ENCODE measurements around the gene SPHK1.
A peak's percentile ranks its signal among the peaks of the same experiment; 100 is the strongest.

The SPHK1 gene

DNA sequence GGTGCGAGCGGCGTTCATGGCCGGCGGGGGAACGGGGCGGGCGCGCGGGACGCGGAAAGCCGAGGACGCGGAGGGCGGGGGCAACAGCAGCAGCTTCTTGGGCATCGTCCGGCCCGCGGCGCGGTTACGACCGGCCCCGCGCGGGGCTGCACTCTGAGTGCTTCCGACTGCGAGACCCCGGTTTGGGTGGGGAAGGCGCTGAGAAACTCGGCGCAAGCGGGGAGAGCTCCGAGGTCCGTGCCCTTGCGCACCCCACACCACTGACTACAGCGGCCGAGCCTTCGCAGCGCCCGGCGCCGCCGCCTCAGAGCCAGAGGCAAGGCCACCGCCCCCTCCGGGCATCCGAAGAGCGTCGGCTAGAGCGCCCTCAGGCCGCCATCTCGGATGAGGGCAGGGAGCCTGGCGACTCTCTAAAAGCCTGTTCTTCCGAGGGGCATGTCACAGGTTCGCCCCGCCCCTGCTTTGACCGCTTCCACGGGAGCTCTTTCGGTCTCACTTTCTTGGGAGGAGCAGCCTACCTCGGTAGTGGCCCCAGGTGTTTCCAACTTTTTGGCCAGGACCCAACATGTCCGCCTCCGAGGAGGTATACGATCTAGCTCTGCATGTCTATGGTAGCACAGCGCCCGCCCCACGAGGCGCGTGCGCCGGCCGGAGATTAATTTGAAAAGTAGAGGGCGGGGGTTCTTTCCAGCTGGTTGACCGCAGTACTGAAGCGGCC is 30.7 kb upstream of the SPHK1 start, which contains the start of gene PRPSAP1:
Gene PRPSAP1, minus strand, starts transcription at position 318 of the 718 bp plus-strand sequence. Its CDS starts 213 bp downstream, at position 105.
- H3K4me1 ChIP-seq (ENCODE audit: control insufficient read depth in 2 of 2, insufficient read depth in 1 of 2, low read depth in 1 of 2, low read length in 2 of 2), result peaks cover 6% of the 10 kb centered on the region in 2 donors
- H2AK5ac ChIP-seq (ENCODE audit: low read depth, low read length), result peak within 1 kb of the TSS; percentile 48
- H3K18ac ChIP-seq (ENCODE audit: low read length), result peak within 1 kb of the TSS; percentile 96
- DNase-seq (ENCODE audit: low spot score), result peak; percentile 92
- WGBS, 2 donors (ENCODE audit: extremely low coverage in 2 of 2, insufficient read length in 2 of 2, insufficient replicate concordance in 1 of 2), result no CpG with 5 or more reads among the region's 75 CpGs
- peak within 1 kb of the TSS; percentile 93 for H2AFZ ChIP-seq (ENCODE audit: low read length)
- peak within 1 kb of the TSS; percentile 76 for H3K4ac ChIP-seq (ENCODE audit: low read length)
- peaks cover 0 to 2% (median 0%) of the 10 kb centered on the region in 3 experiments for H3K27me3 ChIP-seq (ENCODE audit: control insufficient read depth in 3 of 3, insufficient read depth in 3 of 3, low read depth in 1 of 3, low read length in 3 of 3)
- H2BK120ac ChIP-seq (ENCODE audit: low read depth, low read length), result no peak within 1 kb of the TSS
- H3K36me3 ChIP-seq (replicated peaks in 1 of 2; ENCODE audit: control insufficient read depth in 2 of 2, insufficient read depth in 2 of 2, low read length in 2 of 2), result peaks cover 0 to 9% of the 10 kb centered on the region in 2 donors
- peak within 1 kb of the TSS; percentile 94 for H2BK5ac ChIP-seq (ENCODE audit: low read length)
- H3K14ac ChIP-seq (ENCODE audit: low read length), result peak within 1 kb of the TSS; percentile 97
- H3K9ac ChIP-seq (ENCODE audit: low read depth, low read length, poor library complexity), result peak within 1 kb of the TSS; percentile 87
- H3K27ac ChIP-seq (replicated peaks; ENCODE audit: low read length), result peak within 1 kb of the TSS; percentile 79
- H3K4me3 ChIP-seq (ENCODE audit: low read length in 2 of 2), result peak within 1 kb of the TSS; percentile 87 to 92
- peak within 1 kb of the TSS; percentile 98 for H3K4me2 ChIP-seq (ENCODE audit: insufficient read depth, low read length, poor library complexity, severe bottlenecking)
- H3K9me3 ChIP-seq (replicated peaks in 1 of 2; ENCODE audit: control insufficient read depth in 2 of 2, insufficient read depth in 1 of 2, low read depth in 1 of 2, low read length in 2 of 2), result no peaks in the 10 kb centered on the region
- no peak within 1 kb of the TSS for H4K8ac ChIP-seq (ENCODE audit: low read depth, low read length)
- peak within 1 kb of the TSS; percentile 99 for H3K23ac ChIP-seq (ENCODE audit: low read depth, low read length, poor library complexity)
- H2BK12ac ChIP-seq (ENCODE audit: low read length), result no peak within 1 kb of the TSS
- peak within 1 kb of the TSS; percentile 96 for H2BK15ac ChIP-seq (ENCODE audit: low read length)
- no peak within 1 kb of the TSS for H4K91ac ChIP-seq (ENCODE audit: low read depth, low read length, poor library complexity)
- peaks cover 3% of the 10 kb centered on the region for H3K79me1 ChIP-seq (ENCODE audit: low read depth, low read length)

DNA sequence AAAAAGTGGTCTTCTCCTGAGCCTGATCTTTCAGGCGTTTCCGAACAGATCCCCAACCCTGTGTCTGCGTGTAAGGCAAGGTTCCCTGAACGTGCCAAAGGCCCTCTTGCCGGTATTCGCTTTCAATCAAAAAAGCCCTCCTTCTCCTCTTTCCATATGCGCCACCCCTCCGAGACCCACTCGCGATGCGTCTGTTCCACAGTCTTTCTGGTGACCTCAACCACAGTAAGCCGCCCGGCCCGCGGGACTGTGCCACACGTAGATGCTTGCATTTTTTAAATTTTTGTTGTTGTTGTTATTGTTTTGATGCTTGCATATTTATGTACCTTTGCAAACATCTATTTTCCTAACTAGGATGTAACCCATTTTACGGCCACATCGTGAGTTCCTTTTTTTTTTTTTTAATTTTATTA is 30.1 kb upstream of the SPHK1 start:
- Histone ChIP-seq H3K4ac (ENCODE audit: low read length) (no peak overlapping the region), H3K23ac (ENCODE audit: low read depth, low read length, poor library complexity) (no peak overlapping the region), H2BK5ac (ENCODE audit: low read length) (no peak overlapping the region), H4K8ac (ENCODE audit: low read depth, low read length) (no peak overlapping the region), H3K18ac (ENCODE audit: low read length) (peak overlapping the region; percentile 86), H2BK12ac (ENCODE audit: low read length) (no peak overlapping the region), H3K4me3 (ENCODE audit: low read length in 2 of 2) (peak overlapping the region; percentile 70 to 87), H3K79me1 (ENCODE audit: low read depth, low read length) (peaks cover 3% of the 10 kb centered on the region), H2AK5ac (ENCODE audit: low read depth, low read length) (no peak overlapping the region), H3K4me2 (ENCODE audit: insufficient read depth, low read length, poor library complexity, severe bottlenecking) (peak overlapping the region; percentile 98), H3K9me3 (replicated peaks in 1 of 2; ENCODE audit: control insufficient read depth in 2 of 2, insufficient read depth in 1 of 2, low read depth in 1 of 2, low read length in 2 of 2) (no peaks in the 10 kb centered on the region), H3K4me1 (ENCODE audit: control insufficient read depth in 2 of 2, insufficient read depth in 1 of 2, low read depth in 1 of 2, low read length in 2 of 2) (peaks cover 6% of the 10 kb centered on the region in 2 donors), H3K36me3 (replicated peaks in 1 of 2; ENCODE audit: control insufficient read depth in 2 of 2, insufficient read depth in 2 of 2, low read length in 2 of 2) (peaks cover 0 to 6% of the 10 kb centered on the region in 2 donors), H2BK15ac (ENCODE audit: low read length) (peak overlapping the region; percentile 77), H3K27me3 (ENCODE audit: control insufficient read depth in 3 of 3, insufficient read depth in 3 of 3, low read depth in 1 of 3, low read length in 3 of 3) (peaks cover 0 to 2% (median 0%) of the 10 kb centered on the region in 3 experiments), H2AFZ (ENCODE audit: low read length) (peak overlapping the region; percentile 93), H3K14ac (ENCODE audit: low read length) (peak overlapping the region; percentile 76), H3K9ac (ENCODE audit: low read depth, low read length, poor library complexity) (peak overlapping the region; percentile 87), H4K91ac (ENCODE audit: low read depth, low read length, poor library complexity) (no peak overlapping the region), H2BK120ac (ENCODE audit: low read depth, low read length) (no peak overlapping the region), H3K27ac (replicated peaks; ENCODE audit: low read length) (peak overlapping the region; percentile 41)
- WGBS, 2 donors (ENCODE audit: extremely low coverage in 2 of 2, insufficient read length in 2 of 2, insufficient replicate concordance in 1 of 2), result no CpG with 5 or more reads among the region's 18 CpGs
- DNase-seq (ENCODE audit: low spot score), result no peak

DNA sequence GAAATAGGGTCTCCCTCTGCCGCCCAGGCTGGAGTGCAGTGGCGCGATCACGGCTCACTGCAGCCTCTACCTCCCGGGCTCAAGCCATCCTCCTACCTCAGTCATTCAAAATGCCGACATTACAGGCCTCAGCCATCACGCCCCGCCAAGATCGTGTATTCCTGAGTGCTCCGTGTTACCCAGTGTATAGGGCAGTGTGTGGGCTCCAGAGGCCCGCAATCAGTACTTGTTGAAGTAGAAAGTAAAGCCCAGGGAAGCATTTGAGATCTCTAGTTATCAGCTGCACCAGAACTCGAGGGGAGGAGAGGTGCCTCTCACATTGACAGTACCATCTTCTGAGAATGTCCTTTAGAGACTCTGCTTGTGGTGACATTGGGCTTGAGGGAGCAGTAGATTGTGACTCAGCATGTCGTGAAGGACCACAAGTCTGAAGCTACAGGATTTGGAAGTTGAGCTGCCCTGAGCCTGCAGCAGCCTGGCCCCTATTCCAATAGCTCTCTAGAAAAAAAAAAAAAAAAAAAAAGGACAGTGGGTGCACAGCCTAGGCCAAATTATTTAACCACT is 29.6 kb upstream of the SPHK1 start:
- no peak overlapping the region for H2BK5ac ChIP-seq (ENCODE audit: low read length)
- H3K4me2 ChIP-seq (ENCODE audit: insufficient read depth, low read length, poor library complexity, severe bottlenecking), result no peak overlapping the region
- H3K4me3 ChIP-seq (ENCODE audit: low read length in 2 of 2), result peak overlapping the region in 1 of 2 donors; percentile 87
- no peak overlapping the region for H3K9ac ChIP-seq (ENCODE audit: low read depth, low read length, poor library complexity)
- peak overlapping the region; percentile 83 for H2AFZ ChIP-seq (ENCODE audit: low read length)
- H3K14ac ChIP-seq (ENCODE audit: low read length), result no peak overlapping the region
- no peak for DNase-seq (ENCODE audit: low spot score)
- H3K4ac ChIP-seq (ENCODE audit: low read length), result no peak overlapping the region
- H2BK12ac ChIP-seq (ENCODE audit: low read length), result no peak overlapping the region
- no peak overlapping the region for H4K91ac ChIP-seq (ENCODE audit: low read depth, low read length, poor library complexity)
- H2AK5ac ChIP-seq (ENCODE audit: low read depth, low read length), result no peak overlapping the region
- H3K27ac ChIP-seq (replicated peaks; ENCODE audit: low read length), result no peak overlapping the region
- H2BK15ac ChIP-seq (ENCODE audit: low read length), result no peak overlapping the region
- no peak overlapping the region for H3K18ac ChIP-seq (ENCODE audit: low read length)
- H3K23ac ChIP-seq (ENCODE audit: low read depth, low read length, poor library complexity), result no peak overlapping the region
- no peak overlapping the region for H2BK120ac ChIP-seq (ENCODE audit: low read depth, low read length)
- H4K8ac ChIP-seq (ENCODE audit: low read depth, low read length), result no peak overlapping the region
- no CpG with 5 or more reads among the region's 13 CpGs for WGBS, 2 donors (ENCODE audit: extremely low coverage in 2 of 2, insufficient read length in 2 of 2, insufficient replicate concordance in 1 of 2)
- no peaks in the 10 kb centered on the region for H3K9me3 ChIP-seq (replicated peaks in 1 of 2; ENCODE audit: control insufficient read depth in 2 of 2, insufficient read depth in 1 of 2, low read depth in 1 of 2, low read length in 2 of 2)
- peaks cover 6% of the 10 kb centered on the region in 2 donors for H3K4me1 ChIP-seq (ENCODE audit: control insufficient read depth in 2 of 2, insufficient read depth in 1 of 2, low read depth in 1 of 2, low read length in 2 of 2)
- H3K27me3 ChIP-seq (ENCODE audit: control insufficient read depth in 3 of 3, insufficient read depth in 3 of 3, low read depth in 1 of 3, low read length in 3 of 3), result peaks cover 0 to 2% (median 0%) of the 10 kb centered on the region in 3 experiments
- H3K36me3 ChIP-seq (replicated peaks in 1 of 2; ENCODE audit: control insufficient read depth in 2 of 2, insufficient read depth in 2 of 2, low read length in 2 of 2), result peaks cover 0 to 6% of the 10 kb centered on the region in 2 donors
- peaks cover 3% of the 10 kb centered on the region for H3K79me1 ChIP-seq (ENCODE audit: low read depth, low read length)

DNA sequence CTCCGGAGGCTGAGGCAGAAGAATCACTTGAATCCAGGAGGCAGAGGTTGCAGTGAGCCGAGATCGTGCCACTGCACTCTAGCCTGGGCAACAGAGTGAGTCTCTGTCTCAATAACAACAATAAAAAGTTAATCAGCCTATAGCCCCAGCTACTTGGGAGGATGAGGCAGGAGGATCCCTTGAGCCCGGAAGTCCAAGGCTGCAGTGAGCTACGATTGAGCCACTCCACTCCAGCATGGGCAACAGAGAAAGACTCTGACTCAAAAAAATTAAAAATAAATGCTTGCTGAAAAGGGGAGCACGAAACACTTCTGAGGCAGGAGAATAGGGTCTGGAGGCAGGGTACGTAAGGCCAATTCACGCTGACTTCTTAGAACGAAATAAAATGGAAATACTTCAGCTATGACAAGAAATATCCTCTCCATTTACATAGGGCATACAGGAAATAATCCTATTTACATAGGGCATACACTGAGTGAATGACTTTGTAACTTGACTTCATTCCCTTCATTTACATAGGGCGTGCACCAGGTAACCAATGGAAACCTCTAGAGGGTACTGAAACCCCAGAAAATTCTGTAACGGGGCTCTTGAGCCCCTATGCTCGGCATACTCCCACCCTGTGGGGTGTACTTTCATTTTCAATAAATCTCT is 27.5 kb upstream of the SPHK1 start:
- no peak overlapping the region for H3K9ac ChIP-seq (ENCODE audit: low read depth, low read length, poor library complexity)

More for the DNA sequence above, 27.5 kb upstream of the SPHK1 start:
- Histone ChIP-seq H3K4me2 (ENCODE audit: insufficient read depth, low read length, poor library complexity, severe bottlenecking) (no peak overlapping the region), H3K4me3 (ENCODE audit: low read length in 2 of 2) (no peak overlapping the region), H3K4me1 (ENCODE audit: control insufficient read depth in 2 of 2, insufficient read depth in 1 of 2, low read depth in 1 of 2, low read length in 2 of 2) (peaks cover 6% of the 10 kb centered on the region in 2 donors), H3K9me3 (replicated peaks in 1 of 2; ENCODE audit: control insufficient read depth in 2 of 2, insufficient read depth in 1 of 2, low read depth in 1 of 2, low read length in 2 of 2) (no peaks in the 10 kb centered on the region), H2BK12ac (ENCODE audit: low read length) (no peak overlapping the region), H3K4ac (ENCODE audit: low read length) (no peak overlapping the region), H3K18ac (ENCODE audit: low read length) (no peak overlapping the region), H2BK120ac (ENCODE audit: low read depth, low read length) (no peak overlapping the region), H2AFZ (ENCODE audit: low read length) (no peak overlapping the region), H3K27ac (replicated peaks; ENCODE audit: low read length) (no peak overlapping the region), H3K36me3 (replicated peaks in 1 of 2; ENCODE audit: control insufficient read depth in 2 of 2, insufficient read depth in 2 of 2, low read length in 2 of 2) (no peaks in the 10 kb centered on the region), H3K23ac (ENCODE audit: low read depth, low read length, poor library complexity) (no peak overlapping the region), H2BK15ac (ENCODE audit: low read length) (no peak overlapping the region), H2BK5ac (ENCODE audit: low read length) (no peak overlapping the region), H2AK5ac (ENCODE audit: low read depth, low read length) (no peak overlapping the region), H3K27me3 (ENCODE audit: control insufficient read depth in 3 of 3, insufficient read depth in 3 of 3, low read depth in 1 of 3, low read length in 3 of 3) (peaks cover 0 to 2% (median 0%) of the 10 kb centered on the region in 3 experiments), H4K91ac (ENCODE audit: low read depth, low read length, poor library complexity) (no peak overlapping the region), H3K14ac (ENCODE audit: low read length) (no peak overlapping the region), H4K8ac (ENCODE audit: low read depth, low read length) (no peak overlapping the region), H3K79me1 (ENCODE audit: low read depth, low read length) (peaks cover 3% of the 10 kb centered on the region)
- no peak for DNase-seq (ENCODE audit: low spot score)
- no CpG with 5 or more reads among the region's 12 CpGs for WGBS, 2 donors (ENCODE audit: extremely low coverage in 2 of 2, insufficient read length in 2 of 2, insufficient replicate concordance in 1 of 2)

All from neuronal stem cell (in vitro differentiated cells).